CD4-positive, alpha-beta T cell treated with Interleukin-10 for 1 hour (primary cell): ENCODE measurements around the gene POLQ.
"Not testable (repeated sequence)": the region's sequence is repeated elsewhere in the genome, so short reads cannot be mapped to it uniquely, and the experiment has no call there.

Experiments used
- DNase-seq: peaks from one replicate; pipeline ENCODE4 v3.0.0-alpha.2; 2020

Gene POLQ

DNA sequence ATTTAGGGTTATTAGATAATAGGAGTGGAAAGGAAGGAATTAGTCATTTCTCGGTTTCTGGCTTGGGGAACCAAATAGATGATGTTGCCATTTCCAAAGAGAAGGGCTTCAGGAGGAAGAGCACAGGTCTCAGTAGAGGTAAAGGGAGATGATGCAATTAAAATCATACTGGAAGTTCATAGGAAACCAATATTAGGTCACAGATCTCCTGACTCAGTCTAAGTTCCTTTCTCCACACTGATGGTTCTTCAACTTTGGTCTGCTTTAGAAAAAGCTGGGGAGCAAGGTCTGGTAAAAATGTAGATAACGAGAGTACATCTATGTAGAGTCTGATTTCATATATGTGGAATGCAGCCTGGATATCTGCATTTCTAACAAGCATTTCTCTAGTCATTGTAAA lies 130.9 kb downstream of the POLQ start:
- no peak for DNase-seq

DNA sequence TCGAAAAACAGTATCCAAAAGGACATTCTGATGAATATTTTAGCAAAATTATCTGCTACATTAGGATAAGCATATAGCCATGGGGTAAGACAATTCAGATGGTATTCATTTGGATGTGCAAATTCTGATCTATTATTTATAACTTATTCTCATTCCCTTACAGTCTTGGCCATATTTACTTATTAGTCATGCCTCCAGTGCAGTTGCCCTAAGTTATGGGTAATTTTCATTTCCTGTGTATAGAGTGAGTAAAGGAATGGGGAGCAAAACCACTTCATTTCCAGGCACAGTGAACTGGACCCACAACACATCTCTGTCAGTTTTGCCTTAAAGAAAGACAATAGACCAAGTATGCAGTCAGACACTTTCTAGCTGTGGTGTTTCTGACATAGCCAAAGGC lies 134.3 kb downstream of the POLQ start:
- DNase-seq, result no peak

DNA sequence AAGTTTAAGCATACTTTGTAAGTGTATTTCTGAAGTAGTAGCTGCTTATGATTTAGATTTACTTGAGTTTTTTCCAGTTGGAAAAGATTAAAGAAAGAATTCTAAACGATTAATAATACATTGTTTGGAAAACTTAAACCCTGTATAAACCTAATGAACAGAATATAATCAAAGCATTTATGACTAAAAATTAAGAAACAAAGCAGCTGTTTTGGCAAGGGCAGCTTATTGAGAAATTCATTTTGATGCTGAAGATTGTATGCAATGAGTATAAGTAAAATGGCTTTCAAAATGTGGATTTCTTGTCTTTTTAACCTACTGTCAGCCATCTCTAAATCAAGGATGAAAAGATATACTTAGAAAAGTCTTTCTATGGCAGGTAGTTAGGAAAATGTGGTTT lies 140.2 kb downstream of the POLQ start:
- DNase-seq, result no peak

DNA sequence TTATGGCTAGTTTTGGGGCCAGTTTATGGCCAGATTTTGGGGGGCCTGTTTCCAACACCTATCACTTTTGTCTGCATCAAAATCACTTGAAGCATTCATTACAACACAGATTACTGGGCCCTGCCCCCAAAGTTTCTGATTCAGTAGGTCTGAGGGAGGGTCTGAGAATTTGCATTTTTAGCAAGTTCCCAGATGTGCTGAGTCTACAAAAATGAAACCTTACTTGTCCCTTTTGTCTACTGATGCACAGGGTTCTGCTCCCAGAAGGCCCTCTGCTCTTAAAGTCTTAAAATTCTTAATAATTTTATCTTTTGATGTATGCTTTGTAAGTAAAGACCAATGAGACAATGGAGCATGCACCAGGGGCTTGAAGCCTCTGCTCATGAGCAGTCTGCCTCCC lies 146.0 kb downstream of the POLQ start:
- DNase-seq, result no peak

DNA sequence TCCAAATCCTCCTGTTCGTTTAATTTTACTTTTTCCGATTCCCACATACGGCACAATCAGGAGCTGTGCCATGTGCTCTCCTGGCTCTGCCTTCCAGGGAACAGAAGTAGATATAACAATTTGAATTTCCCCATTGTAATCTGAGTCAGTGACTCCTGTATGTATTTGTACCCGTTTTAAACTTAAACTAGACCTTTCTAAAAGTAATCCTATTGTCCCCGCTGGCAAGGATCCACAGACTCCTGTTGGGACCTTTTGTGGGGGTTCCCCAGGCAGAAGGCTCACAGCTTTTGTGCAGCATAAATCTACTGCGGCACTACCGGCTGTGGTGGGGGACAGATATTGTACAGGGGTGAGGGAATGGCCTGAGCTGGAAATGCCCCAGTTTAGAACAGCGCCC lies 147.7 kb downstream of the POLQ start:
- not testable (repeated sequence) for DNase-seq

DNA sequence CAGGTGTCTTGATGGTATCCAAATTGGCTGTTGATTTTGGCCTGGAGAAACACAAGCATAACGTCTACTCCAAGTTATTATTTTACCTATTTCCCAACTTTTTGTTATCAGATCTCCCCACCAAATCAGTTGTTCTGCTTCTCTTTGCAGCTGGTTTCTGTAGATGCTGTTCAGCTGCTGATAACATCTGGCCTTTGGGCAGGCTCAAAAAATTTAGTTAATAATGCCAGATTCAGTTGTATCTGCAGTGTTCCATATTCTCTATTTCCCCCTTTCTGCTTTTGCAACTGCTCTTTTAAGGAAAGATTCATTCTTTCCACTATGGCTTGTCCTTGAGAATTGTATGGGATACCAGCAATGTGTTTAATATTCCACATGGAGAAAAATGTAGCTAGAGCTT lies 149.8 kb downstream of the POLQ start:
- DNase-seq, result not testable (repeated sequence)

DNA sequence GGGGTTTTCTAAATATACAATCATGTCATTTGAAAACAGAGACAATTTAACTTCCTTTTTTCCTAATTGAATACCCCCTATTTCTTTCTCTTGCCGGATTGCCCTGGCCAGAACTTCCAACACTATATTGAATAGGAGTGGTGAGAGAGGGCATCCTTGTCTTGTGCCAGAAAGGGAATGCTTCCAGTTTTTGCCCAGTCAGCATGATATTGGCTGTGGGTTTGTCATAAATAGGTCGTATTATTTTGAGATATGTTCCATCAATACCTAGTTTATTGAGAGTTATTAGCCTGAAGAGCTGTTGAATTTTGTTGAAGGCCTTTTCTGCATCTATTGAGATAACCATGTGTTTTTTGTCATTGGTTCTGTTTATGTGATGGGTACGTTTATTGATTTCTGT lies 157.5 kb downstream of the POLQ start:
- DNase-seq, result not testable (repeated sequence)
